Fibroblast of pulmonary artery (primary cell): Measurements from ENCODE around the gene FMO3.

ENCODE experiments used
- DNase-seq: peaks from one replicate; pipeline ENCODE4 v3.0.0-alpha.2; 2010; ENCODE audit warnings: low read depth
- H3K4me3 ChIP-seq: replicated peaks from 2 replicates; pipeline ENCODE4 v1.5.1; 2011; ENCODE audit warnings: low read depth, mild to moderate bottlenecking, control low read depth, low read length, moderate library complexity
- CTCF ChIP-seq: IDR thresholded peaks from 2 replicates; pipeline ENCODE4 v1.5.1; 2011; ENCODE audit warnings: mild to moderate bottlenecking, control low read depth, low read length, inconsistent platforms; ENCODE audit errors: missing control alignments

Gene FMO3

GRCh38 chr1:171112119-171112518 lies 21.4 kb downstream of the FMO3 start:
- no peak for DNase-seq
- no peak for TF ChIP-seq CTCF
- H3K4me3 ChIP-seq = no peak overlapping the region

- H3K4me3 ChIP-seq = no peak overlapping the region
- no peak for DNase-seq
- no peak for TF ChIP-seq CTCF
Measured at GRCh38 chr1:171113382-171113781, 22.7 kb downstream of the FMO3 start.

- TF ChIP-seq CTCF = no peak
- no peak overlapping the region for H3K4me3 ChIP-seq
- peak; percentile 72 for DNase-seq
Measured at GRCh38 chr1:171115280-171115897, 24.7 kb downstream of the FMO3 start.

- no peak for TF ChIP-seq CTCF
- no peak for DNase-seq
- no peak overlapping the region for H3K4me3 ChIP-seq
Measured at GRCh38 chr1:171116676-171117075, 26.0 kb downstream of the FMO3 start.

GRCh38 chr1:171117085-171117484 lies 26.4 kb downstream of the FMO3 start:
- no peak for DNase-seq
- no peak for TF ChIP-seq CTCF
- H3K4me3 ChIP-seq = no peak overlapping the region

GRCh38 chr1:171119648-171120047 lies 28.9 kb downstream of the FMO3 start:
- TF ChIP-seq CTCF = no peak
- no peak overlapping the region for H3K4me3 ChIP-seq
- DNase-seq = no peak

GRCh38 chr1:171122299-171122698 lies 31.6 kb downstream of the FMO3 start:
- DNase-seq = no peak
- no peak overlapping the region for H3K4me3 ChIP-seq
- no peak for TF ChIP-seq CTCF
